Measurements from ENCODE around the gene TMEM62.

- TF ChIP-seq, protein P1, sequence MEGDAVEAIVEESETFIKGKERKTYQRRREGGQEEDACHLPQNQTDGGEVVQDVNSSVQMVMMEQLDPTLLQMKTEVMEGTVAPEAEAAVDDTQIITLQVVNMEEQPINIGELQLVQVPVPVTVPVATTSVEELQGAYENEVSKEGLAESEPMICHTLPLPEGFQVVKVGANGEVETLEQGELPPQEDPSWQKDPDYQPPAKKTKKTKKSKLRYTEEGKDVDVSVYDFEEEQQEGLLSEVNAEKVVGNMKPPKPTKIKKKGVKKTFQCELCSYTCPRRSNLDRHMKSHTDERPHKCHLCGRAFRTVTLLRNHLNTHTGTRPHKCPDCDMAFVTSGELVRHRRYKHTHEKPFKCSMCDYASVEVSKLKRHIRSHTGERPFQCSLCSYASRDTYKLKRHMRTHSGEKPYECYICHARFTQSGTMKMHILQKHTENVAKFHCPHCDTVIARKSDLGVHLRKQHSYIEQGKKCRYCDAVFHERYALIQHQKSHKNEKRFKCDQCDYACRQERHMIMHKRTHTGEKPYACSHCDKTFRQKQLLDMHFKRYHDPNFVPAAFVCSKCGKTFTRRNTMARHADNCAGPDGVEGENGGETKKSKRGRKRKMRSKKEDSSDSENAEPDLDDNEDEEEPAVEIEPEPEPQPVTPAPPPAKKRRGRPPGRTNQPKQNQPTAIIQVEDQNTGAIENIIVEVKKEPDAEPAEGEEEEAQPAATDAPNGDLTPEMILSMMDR (IDR thresholded peaks at IDR 0.05 in 2 of 3, conservative IDR thresholded peaks at IDR 0.05 in 1 of 3; ENCODE audit: insufficient read depth in 2 of 3, low read depth in 1 of 3, low read length in 3 of 3) = no peak
- TF ChIP-seq CHD4 (IDR thresholded peaks at IDR 0.05; ENCODE audit: insufficient read depth, insufficient replicate concordance, low read depth, low read length, poor library complexity, severe bottlenecking) = no peak
Observed at GRCh38 chr15:43208052-43209002, 74.9 kb downstream of the TMEM62 start.

Data from K562 (cell line).